OCI-LY3 (cell line): ENCODE results near the gene HSF2BP.

Experiments used
- CTCF ChIP-seq: fragments of 200-600, 300-600 bp; sonication (generic); IDR thresholded peaks from 2 replicates; pipeline ENCODE4 v1.5.1; 2014; ENCODE audit warnings: antibody characterized with exemption, low read length, low read depth
- EZH2phosphoT487 ChIP-seq: fragments of 200-600 bp; shearing (Covaris generic); IDR thresholded peaks from 2 replicates; pipeline ENCODE4 v1.6.1; 2018; ENCODE audit warnings: antibody characterized with exemption, mixed run types, low read depth

- TF ChIP-seq CTCF (no peak), EZH2phosphoT487 (no peak)
Observed at GRCh38 chr21:43631411-43632107, 27.7 kb downstream of the HSF2BP start.
